HepG2 (cell line): ENCODE data around the gene TMEM141. TPM values are rescaled to one million over a fixed set of nuclear protein-coding genes. Genes with fewer than 3 reads are reported as not detected.

ENCODE experiments used
- ATAC-seq: fragments of 200-7000 bp; cut with Tn5 transposase; 3 replicates; pipeline ENCODE4 v1.9.1; 2020; ENCODE audit warnings: mild to moderate bottlenecking, moderate library complexity
- BruUV-seq: library from RNA; stranded (reverse); fragments of 400-500 nt; replicated peaks from 2 replicates; lab custom pipeline; 2021; lab: Mats Ljungman, UMichigan
- CTCF ChIA-PET: fragments of 300-600 bp; formaldehyde crosslinking; extraction: SDS; loops from one replicate; lab custom pipeline; 2021; ENCODE audit warnings: low total read pairs, inconsistent platforms, low intra/inter-chr PET ratio; lab: Yijun Ruan, JAX
- POLR2A ChIA-PET: fragments of 350-600 bp; sonication (Branson Sonifier 250); formaldehyde crosslinking; loops from one replicate; lab custom pipeline; 2020; ENCODE audit warnings: antibody characterized with exemption, inconsistent platforms; lab: Yijun Ruan, JAX
- DNase-seq: peaks from one replicate; pipeline ENCODE4 v3.0.0-alpha.2; 2015; ENCODE audit warnings: low spot score
- FAIRE-seq: peaks from 3 replicates; lab custom pipeline; 2011; peaks lifted over from hg19 to GRCh38; lab: Jason Lieb, UNC
- H2AFZ ChIP-seq: one replicate; pipeline ENCODE4 v1.6.1; 2011; ENCODE audit warnings: low read length, inconsistent platforms
- H3K27ac ChIP-seq: fragments of 300-600 bp; 3 replicates; pipeline ENCODE4 v1.8.0; 2011; ENCODE audit warnings: mixed run types, mild to moderate bottlenecking, mixed read lengths, low read length, inconsistent platforms; ENCODE audit not compliant: insufficient read depth; ENCODE audit errors: extremely low read length
- H3K27me3 ChIP-seq, 2 experiments: fragments of 200-600 bp in 1 of 2; 2 replicates in 1 of 2; 3 replicates in 1 of 2; pipeline versions ENCODE4 v1.6.0 to v1.8.0; 2011; ENCODE audit warnings: low read length in 2 of 2, mild to moderate bottlenecking in 2 of 2, moderate library complexity in 2 of 2, inconsistent platforms in 1 of 2; ENCODE audit not compliant: insufficient read depth in 2 of 2, control insufficient read depth in 1 of 2
- H3K36me3 ChIP-seq, 2 experiments: fragments of 200-600 bp in 1 of 2; replicated peaks in 1 of 2; 2 replicates in 1 of 2; 3 replicates in 1 of 2; pipeline versions ENCODE4 v1.5.1 to v1.8.0; 2011; ENCODE audit warnings: low read length in 2 of 2, inconsistent platforms in 1 of 2; ENCODE audit not compliant: insufficient read depth in 2 of 2, control insufficient read depth in 1 of 2
- H3K4me1 ChIP-seq: 2 replicates; pipeline ENCODE4 v1.5.1; 2012; ENCODE audit warnings: low read length, inconsistent platforms; ENCODE audit not compliant: insufficient read depth
- H3K4me2 ChIP-seq: 2 replicates; pipeline ENCODE4 v1.6.0; 2011; ENCODE audit warnings: low read depth, low read length, inconsistent platforms
- H3K4me3 ChIP-seq, 3 experiments: fragments of 200-600 bp in 1 of 3; sonication (generic), shearing (Covaris generic) in 1 of 3; replicated peaks in 1 of 3; 2 replicates each; pipeline ENCODE4 v1.5.1; 2011 to 2016; ENCODE audit warnings: low read length in 3 of 3, inconsistent platforms in 2 of 3, low read depth in 2 of 3, mild to moderate bottlenecking in 2 of 3, control low read depth in 1 of 3, mixed read lengths in 1 of 3; ENCODE audit not compliant: insufficient read depth in 1 of 3
- H3K79me2 ChIP-seq: one replicate; pipeline ENCODE4 v1.6.1; 2011; ENCODE audit warnings: low read length, inconsistent platforms; ENCODE audit not compliant: insufficient read depth
- H3K9ac ChIP-seq: 2 replicates; pipeline ENCODE4 v1.6.0; 2011; ENCODE audit warnings: mild to moderate bottlenecking, low read depth, low read length, inconsistent platforms; ENCODE audit not compliant: insufficient read depth
- H3K9me3 ChIP-seq: 2 replicates; pipeline ENCODE4 v1.5.1; 2012; ENCODE audit warnings: mild to moderate bottlenecking, low read length
- H4K20me1 ChIP-seq: 2 replicates; pipeline ENCODE4 v1.6.0; 2011; ENCODE audit warnings: inconsistent platforms, mild to moderate bottlenecking, low read length, moderate library complexity; ENCODE audit not compliant: insufficient read depth
- FLYWCH1 ChIP-seq: sonication (generic); formaldehyde crosslinking; IDR thresholded peaks from 2 replicates; pipeline ENCODE4 v1.8.1; 2023; ENCODE audit warnings: mild to moderate bottlenecking, missing genetic modification reagents
- JUNB ChIP-seq: sonication (generic); formaldehyde crosslinking; IDR thresholded peaks from 2 replicates; pipeline ENCODE4 v1.8.0; 2022; ENCODE audit warnings: missing genetic modification reagents, mild to moderate bottlenecking, borderline replicate concordance
- PCBP1 ChIP-seq: fragments of 200-400 bp; formaldehyde crosslinking; IDR thresholded peaks from 2 replicates; pipeline ENCODE4 v1.6.1; 2017; ENCODE audit warnings: mild to moderate bottlenecking, low read depth, low read length, borderline replicate concordance
- RBM39 ChIP-seq: fragments of 200-400 bp; formaldehyde crosslinking; IDR thresholded peaks from one replicate; pipeline ENCODE4 v1.6.1; 2018; ENCODE audit warnings: antibody characterized with exemption, mild to moderate bottlenecking, low read depth, low read length; ENCODE audit not compliant: poor library complexity, severe bottlenecking
- ZKSCAN1 ChIP-seq: fragments of 150-350 bp; IDR thresholded peaks from 2 replicates; pipeline ENCODE4 v1.6.1; 2014; ENCODE audit warnings: low read length
- ZNF24 ChIP-seq: fragments of 450-650 bp; IDR thresholded peaks from 2 replicates; pipeline ENCODE4 v1.6.1; 2017; ENCODE audit warnings: antibody characterized with exemption, mild to moderate bottlenecking
- ZNF589 ChIP-seq: sonication (generic); formaldehyde crosslinking; conservative IDR thresholded peaks from 2 replicates; pipeline ENCODE4 v1.8.0; 2022; ENCODE audit warnings: mild to moderate bottlenecking, moderate library complexity, missing genetic modification reagents
- ZSCAN22 ChIP-seq: sonication (generic); formaldehyde crosslinking; IDR thresholded peaks from 2 replicates; pipeline ENCODE4 v1.4.0; 2020; ENCODE audit warnings: mild to moderate bottlenecking, missing genetic modification reagents
- WGBS: methylation state at CpG from one replicate; pipeline ENCODE4 v1.1.6; 2017; ENCODE audit warnings: low lambda C conversion rate; 5-methylcytosine and 5-hydroxymethylcytosine counted together
- in situ Hi-C: cut with HindIII; loops from 2 replicates; pipeline ENCODE4 v1.10.0; 2017; ENCODE audit warnings: low pct_unique_long_range_greater_than_20kb; ENCODE audit not compliant: extremely low pct_ligation_motif_present
- intact Hi-C: fragments of 100-400 bp; cut with micrococcal nuclease; formaldehyde crosslinking; loops from one replicate; pipeline ENCODE4 v1.10.0; 2022; ENCODE audit not compliant: unreplicated experiment
- polyA plus RNA-seq, 8 experiments: library from polyadenylated mRNA; depleted of rRNA in 3 of 8; stranded (reverse) in 7 of 8; unstranded in 1 of 8; fragments of >200 nt; fragmentation: Illumina TruSeq in 4 of 8; extraction: Trizol in 4 of 8; gene quantifications; 2 replicates each; pipeline versions ENCODE4 v1.2.1 to v1.2.3, GENCODE V29; 2011 to 2016; ENCODE audit warnings: low read depth in 4 of 8, missing spikeins in 1 of 8, mixed read lengths in 1 of 8; ENCODE audit not compliant: insufficient read depth in 1 of 8
- total RNA-seq, 5 experiments: library from RNA; depleted of rRNA; stranded (reverse); fragments of >200 nt; fragmentation: Illumina TruSeq; extraction: Trizol; gene quantifications; 2 replicates each; pipeline ENCODE4 v1.2.3, GENCODE V29; 2016; ENCODE audit warnings: low read depth in 1 of 5
- TF ChIP-seq, protein P1 (sequence below): sonication (generic); formaldehyde crosslinking; IDR thresholded peaks from 2 replicates; pipeline ENCODE4 v1.4.0; 2020; ENCODE audit warnings: mild to moderate bottlenecking, missing genetic modification reagents, borderline replicate concordance
- TF ChIP-seq, protein P2 (sequence below): sonication (generic); formaldehyde crosslinking; IDR thresholded peaks from 2 replicates; pipeline ENCODE4 v1.4.0; 2020; ENCODE audit warnings: missing genetic modification reagents
- TF ChIP-seq, protein P3 (sequence below): sonication (generic); formaldehyde crosslinking; IDR thresholded peaks from 2 replicates; pipeline ENCODE4 v1.4.0; 2020; ENCODE audit warnings: missing genetic modification reagents, borderline replicate concordance
- TF ChIP-seq, protein P4 (sequence below): sonication (generic); formaldehyde crosslinking; IDR thresholded peaks from 2 replicates; pipeline ENCODE4 v1.4.0; 2020; ENCODE audit warnings: missing genetic modification reagents, borderline replicate concordance
- TF ChIP-seq, protein P5 (sequence below): sonication (generic); formaldehyde crosslinking; IDR thresholded peaks from 2 replicates; pipeline ENCODE4 v1.8.0; 2023; ENCODE audit warnings: mild to moderate bottlenecking, missing genetic modification reagents

The TMEM141 gene
- total and polyA plus RNA-seq, 2 of the 13 experiments (the other 11 are each of a cell fraction or from before 2014, with no cell fraction given): 81.0 to 202 TPM

DNA sequence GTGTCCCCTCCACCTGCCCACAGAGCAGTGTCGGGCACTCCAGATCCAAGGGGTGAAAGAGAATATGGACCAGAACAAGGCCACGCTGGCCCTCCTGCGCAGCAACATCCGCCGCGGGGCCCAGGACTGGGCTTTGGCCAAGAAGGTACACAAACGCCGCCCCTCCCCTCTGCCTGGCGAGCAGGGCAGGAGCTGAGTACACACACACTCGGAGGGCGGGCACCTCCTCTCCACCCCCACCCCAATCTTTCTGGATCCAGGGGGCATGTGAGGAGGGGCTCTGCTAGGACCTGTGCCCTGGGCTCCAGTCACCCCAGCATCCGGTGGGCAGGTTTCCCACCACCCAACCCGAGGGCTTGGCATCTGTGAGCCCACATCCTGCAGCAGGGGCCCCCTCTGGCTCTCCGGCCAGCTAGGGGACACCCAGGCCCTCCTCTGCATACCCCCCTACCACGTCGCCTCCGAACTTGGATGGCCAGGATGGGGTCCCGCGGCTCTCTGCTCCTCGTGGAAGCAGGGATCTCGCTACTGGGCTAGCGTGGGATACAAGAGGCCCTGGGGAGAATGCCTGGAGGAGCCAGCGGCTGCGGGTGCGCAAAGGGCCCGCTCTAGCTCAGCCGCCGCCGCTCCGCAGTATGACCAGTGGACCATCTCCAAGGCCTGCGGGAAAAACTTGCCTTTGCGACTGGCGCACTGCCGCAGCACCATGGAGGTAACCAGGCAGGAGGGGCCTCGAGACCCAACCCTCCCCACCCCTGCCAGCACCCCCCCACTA, 8.1 kb downstream of the TMEM141 start:
- H3K27ac ChIP-seq: peak overlapping the region; percentile 84
- TF ChIP-seq ZSCAN22 (CRISPR knock-in tag) (no peak; the same call in 1 of the 2 replicates), FLYWCH1 (CRISPR knock-in tag) (no peak), PCBP1 (0 out of 2 replicates have a peak, but pooled peaks have one; percentile 86), ZNF24 (no peak), ZNF589 (CRISPR knock-in tag) (peak; percentile 15; the same call in 1 of the 2 replicates), RBM39 (peak; percentile 51), ZKSCAN1 (no peak), JUNB (CRISPR knock-in tag) (no peak)
- TF ChIP-seq, protein P1, sequence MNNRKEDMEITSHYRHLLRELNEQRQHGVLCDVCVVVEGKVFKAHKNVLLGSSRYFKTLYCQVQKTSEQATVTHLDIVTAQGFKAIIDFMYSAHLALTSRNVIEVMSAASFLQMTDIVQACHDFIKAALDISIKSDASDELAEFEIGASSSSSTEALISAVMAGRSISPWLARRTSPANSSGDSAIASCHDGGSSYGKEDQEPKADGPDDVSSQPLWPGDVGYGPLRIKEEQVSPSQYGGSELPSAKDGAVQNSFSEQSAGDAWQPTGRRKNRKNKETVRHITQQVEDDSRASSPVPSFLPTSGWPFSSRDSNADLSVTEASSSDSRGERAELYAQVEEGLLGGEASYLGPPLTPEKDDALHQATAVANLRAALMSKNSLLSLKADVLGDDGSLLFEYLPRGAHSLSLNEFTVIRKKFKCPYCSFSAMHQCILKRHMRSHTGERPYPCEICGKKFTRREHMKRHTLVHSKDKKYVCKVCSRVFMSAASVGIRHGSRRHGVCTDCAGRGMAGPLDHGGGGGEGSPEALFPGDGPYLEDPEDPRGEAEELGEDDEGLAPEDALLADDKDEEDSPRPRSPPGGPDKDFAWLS (CRISPR knock-in tag): peak; percentile 31; the same call in 1 of the 2 replicates
- TF ChIP-seq, protein P2, sequence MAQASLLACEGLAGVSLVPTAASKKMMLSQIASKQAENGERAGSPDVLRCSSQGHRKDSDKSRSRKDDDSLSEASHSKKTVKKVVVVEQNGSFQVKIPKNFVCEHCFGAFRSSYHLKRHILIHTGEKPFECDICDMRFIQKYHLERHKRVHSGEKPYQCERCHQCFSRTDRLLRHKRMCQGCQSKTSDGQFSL (CRISPR knock-in tag): peak; percentile 73
- TF ChIP-seq, protein P3, sequence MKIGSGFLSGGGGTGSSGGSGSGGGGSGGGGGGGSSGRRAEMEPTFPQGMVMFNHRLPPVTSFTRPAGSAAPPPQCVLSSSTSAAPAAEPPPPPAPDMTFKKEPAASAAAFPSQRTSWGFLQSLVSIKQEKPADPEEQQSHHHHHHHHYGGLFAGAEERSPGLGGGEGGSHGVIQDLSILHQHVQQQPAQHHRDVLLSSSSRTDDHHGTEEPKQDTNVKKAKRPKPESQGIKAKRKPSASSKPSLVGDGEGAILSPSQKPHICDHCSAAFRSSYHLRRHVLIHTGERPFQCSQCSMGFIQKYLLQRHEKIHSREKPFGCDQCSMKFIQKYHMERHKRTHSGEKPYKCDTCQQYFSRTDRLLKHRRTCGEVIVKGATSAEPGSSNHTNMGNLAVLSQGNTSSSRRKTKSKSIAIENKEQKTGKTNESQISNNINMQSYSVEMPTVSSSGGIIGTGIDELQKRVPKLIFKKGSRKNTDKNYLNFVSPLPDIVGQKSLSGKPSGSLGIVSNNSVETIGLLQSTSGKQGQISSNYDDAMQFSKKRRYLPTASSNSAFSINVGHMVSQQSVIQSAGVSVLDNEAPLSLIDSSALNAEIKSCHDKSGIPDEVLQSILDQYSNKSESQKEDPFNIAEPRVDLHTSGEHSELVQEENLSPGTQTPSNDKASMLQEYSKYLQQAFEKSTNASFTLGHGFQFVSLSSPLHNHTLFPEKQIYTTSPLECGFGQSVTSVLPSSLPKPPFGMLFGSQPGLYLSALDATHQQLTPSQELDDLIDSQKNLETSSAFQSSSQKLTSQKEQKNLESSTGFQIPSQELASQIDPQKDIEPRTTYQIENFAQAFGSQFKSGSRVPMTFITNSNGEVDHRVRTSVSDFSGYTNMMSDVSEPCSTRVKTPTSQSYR: peak; percentile 77; the same call in 1 of the 2 replicates
- TF ChIP-seq, protein P4, sequence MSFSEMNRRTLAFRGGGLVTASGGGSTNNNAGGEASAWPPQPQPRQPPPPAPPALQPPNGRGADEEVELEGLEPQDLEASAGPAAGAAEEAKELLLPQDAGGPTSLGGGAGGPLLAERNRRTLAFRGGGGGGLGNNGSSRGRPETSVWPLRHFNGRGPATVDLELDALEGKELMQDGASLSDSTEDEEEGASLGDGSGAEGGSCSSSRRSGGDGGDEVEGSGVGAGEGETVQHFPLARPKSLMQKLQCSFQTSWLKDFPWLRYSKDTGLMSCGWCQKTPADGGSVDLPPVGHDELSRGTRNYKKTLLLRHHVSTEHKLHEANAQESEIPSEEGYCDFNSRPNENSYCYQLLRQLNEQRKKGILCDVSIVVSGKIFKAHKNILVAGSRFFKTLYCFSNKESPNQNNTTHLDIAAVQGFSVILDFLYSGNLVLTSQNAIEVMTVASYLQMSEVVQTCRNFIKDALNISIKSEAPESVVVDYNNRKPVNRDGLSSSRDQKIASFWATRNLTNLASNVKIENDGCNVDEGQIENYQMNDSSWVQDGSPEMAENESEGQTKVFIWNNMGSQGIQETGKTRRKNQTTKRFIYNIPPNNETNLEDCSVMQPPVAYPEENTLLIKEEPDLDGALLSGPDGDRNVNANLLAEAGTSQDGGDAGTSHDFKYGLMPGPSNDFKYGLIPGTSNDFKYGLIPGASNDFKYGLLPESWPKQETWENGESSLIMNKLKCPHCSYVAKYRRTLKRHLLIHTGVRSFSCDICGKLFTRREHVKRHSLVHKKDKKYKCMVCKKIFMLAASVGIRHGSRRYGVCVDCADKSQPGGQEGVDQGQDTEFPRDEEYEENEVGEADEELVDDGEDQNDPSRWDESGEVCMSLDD (CRISPR knock-in tag): no peak; the same call in 1 of the 2 replicates
- TF ChIP-seq, protein P5, sequence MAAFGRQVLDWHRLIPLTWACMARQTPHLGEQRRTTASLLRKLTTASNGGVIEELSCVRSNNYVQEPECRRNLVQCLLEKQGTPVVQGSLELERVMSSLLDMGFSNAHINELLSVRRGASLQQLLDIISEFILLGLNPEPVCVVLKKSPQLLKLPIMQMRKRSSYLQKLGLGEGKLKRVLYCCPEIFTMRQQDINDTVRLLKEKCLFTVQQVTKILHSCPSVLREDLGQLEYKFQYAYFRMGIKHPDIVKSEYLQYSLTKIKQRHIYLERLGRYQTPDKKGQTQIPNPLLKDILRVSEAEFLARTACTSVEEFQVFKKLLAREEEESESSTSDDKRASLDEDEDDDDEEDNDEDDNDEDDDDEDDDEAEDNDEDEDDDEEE (CRISPR knock-in tag): no peak

More for the DNA sequence above, 8.1 kb downstream of the TMEM141 start:
- peak; percentile 80 for DNase-seq
- ChIA-PET POLR2A (interaction anchor here (0.7 to 2.8 kb wide), 13 partner anchors 9 to 287 kb away, joined by 3 to 35 read pairs (median 5); partner anchors contain the start of genes CLIC3, ENTPD2, MAN1B1 and RABL6), CTCF (no interaction called here)
- peak overlapping the region; percentile 57 to 85 (median 75) for H3K4me3 ChIP-seq
- H4K20me1 ChIP-seq: no peaks in the 10 kb centered on the region; the same call in none of the 2 replicates
- peak; percentile 62 for ATAC-seq
- H3K27me3 ChIP-seq: no peaks in the 10 kb centered on the region
- in situ Hi-C loops: no loop called here
- peak overlapping the region; percentile 70 for H3K9ac ChIP-seq
- peaks cover 75% of the 10 kb centered on the region for H3K4me1 ChIP-seq
- no peak overlapping the region for H2AFZ ChIP-seq
- no TSS peak for BruUV-seq
- peaks cover 32% of the 10 kb centered on the region for H3K79me2 ChIP-seq
- intact Hi-C loops: no loop called here
- no peaks in the 10 kb centered on the region for H3K9me3 ChIP-seq
- 0% methylated on average over 6 of the region's 35 CpGs for WGBS
- no peaks in the 10 kb centered on the region; a peak in 2 of 5 replicates for H3K36me3 ChIP-seq
- FAIRE-seq: no peak
- H3K4me2 ChIP-seq: peak overlapping the region; percentile 90
